Activated CD8-positive, alpha-beta memory T cell treated with anti-CD3 and anti-CD28 coated beads, Interleukin-2, amount 10 ng/mL, durations not matched to agents 7 days and 5 days (primary cell): ENCODE measurements around the gene KLF14. TPM values are rescaled to one million over a fixed set of nuclear protein-coding genes. Genes with fewer than 3 reads are reported as not detected.
"Not testable (repeated sequence)": the region's sequence is repeated elsewhere in the genome, so short reads cannot be mapped to it uniquely, and the experiment has no call there.

Experiments
- ATAC-seq: fragments of 150-1000 bp; cut with Tn5 transposase; one replicate; pipeline ENCODE4 v1.10.0; 2021; ENCODE audit warnings: moderate library complexity
- CTCF ChIA-PET: fragments of 350-600 bp; sonication (Branson Sonifier 250); formaldehyde crosslinking; loops from one replicate; lab custom pipeline; 2021; ENCODE audit warnings: antibody characterized with exemption; lab: Charles Lee
- DNase-seq: peaks from one replicate; pipeline ENCODE4 v3.0.0-alpha.2; 2020
- H3K27ac Mint-ChIP-seq: one replicate; pipeline ENCODE4 v1.8.0; 2021; ENCODE audit warnings: mild to moderate bottlenecking, mixed read lengths
- H3K27me3 Mint-ChIP-seq: one replicate; pipeline ENCODE4 v1.8.0; 2021; ENCODE audit warnings: mixed read lengths
- H3K36me3 Mint-ChIP-seq: one replicate; pipeline ENCODE4 v1.8.0; 2021; ENCODE audit warnings: mild to moderate bottlenecking, mixed read lengths
- H3K4me1 Mint-ChIP-seq: one replicate; pipeline ENCODE4 v1.8.0; 2021; ENCODE audit warnings: mixed read lengths
- H3K4me3 Mint-ChIP-seq: one replicate; pipeline ENCODE4 v1.8.0; 2021; ENCODE audit warnings: mild to moderate bottlenecking, moderate library complexity, mixed read lengths
- H3K9me3 Mint-ChIP-seq: one replicate; pipeline ENCODE4 v1.8.0; 2022; ENCODE audit warnings: low read depth, mixed read lengths
- total RNA-seq, 2 experiments: library from RNA; stranded (reverse); gene quantifications; one replicate each; pipeline ENCODE4 v1.2.3, GENCODE V29; 2021

The KLF14 gene
- total RNA-seq, 2 experiments from 2014 or later = not detected

- ATAC-seq (no peak), DNase-seq (no peak)
- H3K4me1 Mint-ChIP-seq = no peaks in the 10 kb centered on the region
- H3K9me3 Mint-ChIP-seq = peaks cover 4% of the 10 kb centered on the region
- CTCF ChIA-PET = no interaction called here
- no peaks in the 10 kb centered on the region for H3K36me3 Mint-ChIP-seq
- no peak overlapping the region for H3K27ac Mint-ChIP-seq
- no peak overlapping the region for H3K4me3 Mint-ChIP-seq
- H3K27me3 Mint-ChIP-seq = peaks cover 25% of the 10 kb centered on the region
These were observed 33.2 kb downstream of the KLF14 start for GRCh38 chr7:130700760-130701159.

- Mint-ChIP-seq H3K27me3 (peaks cover 24% of the 10 kb centered on the region), H3K4me1 (no peaks in the 10 kb centered on the region), H3K9me3 (peaks cover 3% of the 10 kb centered on the region), H3K4me3 (no peak overlapping the region), H3K36me3 (no peaks in the 10 kb centered on the region), H3K27ac (no peak overlapping the region)
- DNase-seq = no peak
- CTCF ChIA-PET = no interaction called here
- ATAC-seq = no peak
These were observed 34.3 kb downstream of the KLF14 start for GRCh38 chr7:130699686-130700085.

DNA sequence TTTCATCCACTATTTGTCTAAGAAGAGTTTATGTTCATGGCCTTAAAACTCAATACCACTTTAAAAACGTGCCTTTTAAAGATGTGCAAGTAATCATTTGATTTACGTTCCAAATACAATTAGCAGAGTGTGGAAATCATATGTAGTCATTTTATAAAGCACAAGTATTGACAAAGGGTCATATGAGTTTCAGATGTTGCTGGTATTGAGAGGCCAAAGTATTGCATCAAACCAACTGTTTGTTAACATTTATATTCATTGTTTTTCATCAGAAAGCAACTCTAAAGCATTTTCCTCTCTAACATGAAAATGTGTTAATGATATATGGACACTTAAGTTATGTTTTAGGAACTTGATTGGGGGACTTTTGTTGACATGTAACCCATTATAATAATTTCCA lies 36.2 kb downstream of the KLF14 start:
- no peak for ATAC-seq
- H3K4me3 Mint-ChIP-seq = no peak overlapping the region
- H3K4me1 Mint-ChIP-seq = no peaks in the 10 kb centered on the region
- H3K36me3 Mint-ChIP-seq = no peaks in the 10 kb centered on the region
- no peak overlapping the region for H3K27ac Mint-ChIP-seq
- CTCF ChIA-PET = no interaction called here
- H3K9me3 Mint-ChIP-seq = no peaks in the 10 kb centered on the region
- no peak for DNase-seq
- peaks cover 18% of the 10 kb centered on the region for H3K27me3 Mint-ChIP-seq

DNA sequence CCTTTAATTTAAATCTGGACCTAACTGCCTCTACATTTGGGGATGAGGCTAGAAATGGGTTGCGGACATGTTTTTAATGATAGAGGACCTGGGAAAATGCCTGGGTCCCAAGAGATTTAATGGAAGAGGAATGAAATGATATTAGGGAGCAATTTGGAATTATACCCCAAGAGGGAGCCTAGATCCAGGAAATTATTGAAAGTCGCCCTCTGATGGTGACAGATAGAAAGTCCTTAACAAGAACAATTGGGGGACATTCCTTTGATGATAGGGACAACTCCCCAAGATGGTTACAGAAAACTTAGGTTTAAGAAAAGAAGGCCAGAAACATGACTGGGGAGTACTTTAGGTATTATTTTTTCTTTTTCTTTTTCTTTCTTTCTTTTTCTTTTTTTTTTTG lies 38.2 kb downstream of the KLF14 start:
- Mint-ChIP-seq H3K27ac (no peak overlapping the region), H3K4me3 (no peak overlapping the region), H3K36me3 (no peaks in the 10 kb centered on the region), H3K4me1 (no peaks in the 10 kb centered on the region), H3K27me3 (peaks cover 13% of the 10 kb centered on the region), H3K9me3 (no peaks in the 10 kb centered on the region)
- DNase-seq (no peak), ATAC-seq (no peak)
- CTCF ChIA-PET = no interaction called here

- H3K4me1 Mint-ChIP-seq, DNase-seq, H3K36me3 Mint-ChIP-seq, H3K9me3 Mint-ChIP-seq, H3K4me3 Mint-ChIP-seq, ATAC-seq, H3K27me3 Mint-ChIP-seq, H3K27ac Mint-ChIP-seq: not testable (repeated sequence)
- CTCF ChIA-PET = interaction anchor here (0.6 kb wide), 1 partner anchor 471 kb away, joined by 3 read pairs; no protein-coding TSS in a partner anchor
These were observed 41.6 kb downstream of the KLF14 start for GRCh38 chr7:130692396-130692795.

GRCh38 chr7:130689683-130690082 lies 44.3 kb downstream of the KLF14 start:
- CTCF ChIA-PET = no interaction called here
- ATAC-seq = no peak
- peaks cover 2% of the 10 kb centered on the region for H3K27me3 Mint-ChIP-seq
- no peak for DNase-seq
- H3K4me1 Mint-ChIP-seq = no peaks in the 10 kb centered on the region
- peaks cover 7% of the 10 kb centered on the region for H3K9me3 Mint-ChIP-seq
- no peak overlapping the region for H3K27ac Mint-ChIP-seq
- peaks cover 4% of the 10 kb centered on the region for H3K36me3 Mint-ChIP-seq
- no peak overlapping the region for H3K4me3 Mint-ChIP-seq

DNA sequence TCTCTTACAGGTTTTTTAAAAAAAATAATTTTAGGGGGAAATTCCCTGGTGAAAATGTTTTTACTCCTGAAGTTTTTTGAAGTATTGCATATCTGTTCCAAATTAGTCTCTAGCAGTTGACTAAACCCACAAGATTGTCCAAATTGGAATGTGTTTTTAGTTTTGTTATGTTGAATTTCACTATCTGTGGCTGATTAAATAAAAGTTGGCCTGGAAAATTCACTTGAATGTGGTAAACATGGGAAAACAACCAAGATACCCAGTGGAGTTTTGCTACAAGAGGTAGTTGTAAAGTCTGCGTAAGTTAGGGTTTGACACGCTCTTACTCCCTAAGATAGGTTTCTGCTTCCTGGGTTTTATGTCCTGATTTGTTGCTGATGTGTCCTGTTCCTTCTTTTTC lies 51.0 kb downstream of the KLF14 start:
- Mint-ChIP-seq H3K4me3 (no peak overlapping the region), H3K27ac (no peak overlapping the region), H3K36me3 (peaks cover 1% of the 10 kb centered on the region), H3K9me3 (peaks cover 4% of the 10 kb centered on the region), H3K27me3 (peaks cover 6% of the 10 kb centered on the region), H3K4me1 (no peaks in the 10 kb centered on the region)
- no peak for DNase-seq
- ATAC-seq = no peak
- CTCF ChIA-PET = no interaction called here

Other genes starting within 250 kb of the KLF14 start
- gene MEST, start 242.1 kb downstream of the KLF14 start, total RNA-seq = 1 to 10 TPM; 2.5 to 3.2 TPM
- gene COPG2, start 65.5 kb downstream of the KLF14 start, total RNA-seq = 10 to 100 TPM; 17.6 to 21.1 TPM
- not detected for gene TSGA13, start 47.7 kb downstream of the KLF14 start, total RNA-seq